LNCaP clone FGC (cell line): ENCODE results near the gene CYB5A.
"Not testable (repeated sequence)": the region's sequence is repeated elsewhere in the genome, so short reads cannot be mapped to it uniquely, and the experiment has no call there.

Source experiments
- DNase-seq: peaks from one replicate; pipeline ENCODE4 v3.0.0-alpha.2; 2011; ENCODE audit warnings: low read depth
- H3K4me3 ChIP-seq: 2 replicates; pipeline ENCODE4 v1.5.1; 2011; ENCODE audit warnings: mild to moderate bottlenecking, low read depth, low read length, control low read depth
- TF ChIP-seq, protein P1 (sequence below): IDR thresholded peaks from 2 replicates; pipeline ENCODE4 v1.5.1; 2012; ENCODE audit warnings: mild to moderate bottlenecking; ENCODE audit not compliant: control insufficient read depth, insufficient read depth; ENCODE audit errors: extremely low read depth

CYB5A gene

DNA sequence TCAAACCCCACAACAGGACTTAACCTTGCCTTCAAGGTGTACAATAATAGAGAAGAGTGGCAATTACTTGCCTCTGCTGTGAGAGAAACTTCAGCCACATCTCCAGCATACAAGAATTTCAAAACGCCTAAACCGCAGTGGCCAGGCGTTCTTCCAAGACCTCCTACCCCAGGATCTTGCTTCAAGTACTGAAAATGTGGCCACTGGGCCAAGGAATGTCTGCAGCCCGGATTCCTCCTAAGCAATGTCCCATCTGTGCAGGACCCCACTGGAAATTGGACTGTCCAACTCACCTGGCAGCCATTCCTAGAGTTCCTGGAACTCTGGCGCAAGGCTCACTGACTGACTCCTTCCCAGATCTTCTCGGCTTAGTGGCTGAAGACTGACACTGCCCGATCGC lies 2.8 kb upstream of the CYB5A start:
- DNase-seq, result no peak
- no peak overlapping the region for H3K4me3 ChIP-seq
- TF ChIP-seq, protein P1, sequence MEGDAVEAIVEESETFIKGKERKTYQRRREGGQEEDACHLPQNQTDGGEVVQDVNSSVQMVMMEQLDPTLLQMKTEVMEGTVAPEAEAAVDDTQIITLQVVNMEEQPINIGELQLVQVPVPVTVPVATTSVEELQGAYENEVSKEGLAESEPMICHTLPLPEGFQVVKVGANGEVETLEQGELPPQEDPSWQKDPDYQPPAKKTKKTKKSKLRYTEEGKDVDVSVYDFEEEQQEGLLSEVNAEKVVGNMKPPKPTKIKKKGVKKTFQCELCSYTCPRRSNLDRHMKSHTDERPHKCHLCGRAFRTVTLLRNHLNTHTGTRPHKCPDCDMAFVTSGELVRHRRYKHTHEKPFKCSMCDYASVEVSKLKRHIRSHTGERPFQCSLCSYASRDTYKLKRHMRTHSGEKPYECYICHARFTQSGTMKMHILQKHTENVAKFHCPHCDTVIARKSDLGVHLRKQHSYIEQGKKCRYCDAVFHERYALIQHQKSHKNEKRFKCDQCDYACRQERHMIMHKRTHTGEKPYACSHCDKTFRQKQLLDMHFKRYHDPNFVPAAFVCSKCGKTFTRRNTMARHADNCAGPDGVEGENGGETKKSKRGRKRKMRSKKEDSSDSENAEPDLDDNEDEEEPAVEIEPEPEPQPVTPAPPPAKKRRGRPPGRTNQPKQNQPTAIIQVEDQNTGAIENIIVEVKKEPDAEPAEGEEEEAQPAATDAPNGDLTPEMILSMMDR, result no peak

DNA sequence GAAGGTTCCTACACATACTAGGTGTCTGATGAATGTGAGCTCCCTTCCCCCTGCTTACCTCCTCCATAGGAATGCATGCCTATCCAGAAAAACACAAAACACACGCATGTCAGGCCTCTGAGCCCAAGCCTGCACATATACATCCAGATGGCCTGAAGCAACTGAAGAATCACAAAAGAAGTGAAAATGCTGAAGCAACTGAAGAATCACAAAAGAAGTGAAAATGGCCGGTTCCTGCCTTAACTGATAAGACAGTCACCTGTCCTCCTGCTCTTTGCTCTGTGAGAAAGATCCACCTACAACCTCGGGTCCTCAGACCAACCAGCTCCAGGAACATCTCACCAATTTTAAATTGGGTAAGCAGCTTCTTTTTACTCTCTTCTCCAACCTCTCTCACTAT lies 1.2 kb upstream of the CYB5A start:
- not testable (repeated sequence) for DNase-seq, H3K4me3 ChIP-seq

DNA sequence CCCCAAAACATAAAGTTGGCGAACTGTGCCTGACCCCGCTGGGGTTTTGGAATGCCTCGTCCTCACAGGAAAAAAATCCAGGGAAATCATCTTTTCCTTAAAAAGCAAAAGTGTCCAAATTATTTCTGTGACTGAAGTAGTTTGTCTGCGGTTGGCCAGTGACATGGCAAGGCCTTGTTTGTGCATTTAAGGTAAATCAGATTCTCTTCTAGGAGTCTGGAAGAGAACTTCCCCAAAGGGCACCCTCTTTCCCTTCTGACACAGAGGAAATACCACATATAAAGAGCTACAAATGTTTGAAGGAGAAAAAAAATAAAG lies 737 bp upstream of the CYB5A start:
- DNase-seq, result no peak
- peak overlapping the region; percentile 93 for H3K4me3 ChIP-seq
- TF ChIP-seq, protein P1, result no peak

- TF ChIP-seq, protein P1, result no peak
- H3K4me3 ChIP-seq, result peak overlapping the region; percentile 93
- DNase-seq, result no peak
Observed at GRCh38 chr18:74291472-74291770, 342 bp downstream of the CYB5A start.

GRCh38 chr18:74290794-74291471 lies 830 bp downstream of the CYB5A start:
- peak; percentile 67 for DNase-seq
- peak overlapping the region; percentile 93 for H3K4me3 ChIP-seq
- TF ChIP-seq, protein P1, result peak; percentile 79

GRCh38 chr18:74290021-74290420 lies 1.7 kb downstream of the CYB5A start:
- no peak for DNase-seq
- peak overlapping the region; percentile 93 for H3K4me3 ChIP-seq

GRCh38 chr18:74289137-74289536 lies 2.6 kb downstream of the CYB5A start:
- peak overlapping the region; percentile 29 for H3K4me3 ChIP-seq
- DNase-seq, result no peak
- TF ChIP-seq, protein P1, result no peak

More at GRCh38 chr18:74290021-74290420, 1.7 kb downstream of the CYB5A start:
- TF ChIP-seq, protein P1, result no peak
